ENCODE results near the gene EDDM3A. TPM values are rescaled to one million over a fixed set of nuclear protein-coding genes. Genes with fewer than 3 reads are reported as not detected.
"Not testable (repeated sequence)": the region's sequence is repeated elsewhere in the genome, so short reads cannot be mapped to it uniquely, and the experiment has no call there.

Gene EDDM3A
- total RNA-seq, 1 donor from 2014 or later: not detected

DNA sequence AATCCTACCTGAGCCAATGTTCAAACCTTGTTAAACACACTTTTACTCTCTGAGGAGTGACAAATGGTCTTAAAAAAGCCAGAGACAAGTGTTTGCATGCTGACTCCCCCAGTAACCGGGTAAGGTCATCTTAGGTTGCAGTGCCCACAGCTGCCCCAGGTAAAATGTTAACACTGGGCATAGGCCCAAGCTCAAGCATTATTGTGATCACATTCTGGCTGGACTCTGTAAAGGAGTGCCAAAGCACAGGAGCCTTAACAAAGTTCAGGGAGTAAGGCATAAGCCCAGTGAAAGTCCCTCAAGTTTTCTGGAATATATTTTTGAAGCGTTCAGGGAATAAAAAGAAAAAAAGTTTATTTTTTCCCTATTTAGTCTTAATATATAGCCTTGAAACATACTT is 8.6 kb downstream of the EDDM3A start:
- no peak for TF ChIP-seq CTCF (IDR thresholded peaks at IDR 0.05)
- Mint-ChIP-seq H3K27ac (ENCODE audit: unreplicated experiment) (no peak overlapping the region), H3K9me3 (ENCODE audit: unreplicated experiment) (peaks cover 19% of the 10 kb centered on the region), H3K36me3 (ENCODE audit: unreplicated experiment) (no peaks in the 10 kb centered on the region), H3K4me1 (ENCODE audit: unreplicated experiment) (no peaks in the 10 kb centered on the region), H3K27me3 (ENCODE audit: unreplicated experiment) (no peaks in the 10 kb centered on the region), H3K4me3 (ENCODE audit: unreplicated experiment) (no peak overlapping the region)
- DNase-seq (ENCODE audit: extremely low spot score, unreplicated experiment): no peak

DNA sequence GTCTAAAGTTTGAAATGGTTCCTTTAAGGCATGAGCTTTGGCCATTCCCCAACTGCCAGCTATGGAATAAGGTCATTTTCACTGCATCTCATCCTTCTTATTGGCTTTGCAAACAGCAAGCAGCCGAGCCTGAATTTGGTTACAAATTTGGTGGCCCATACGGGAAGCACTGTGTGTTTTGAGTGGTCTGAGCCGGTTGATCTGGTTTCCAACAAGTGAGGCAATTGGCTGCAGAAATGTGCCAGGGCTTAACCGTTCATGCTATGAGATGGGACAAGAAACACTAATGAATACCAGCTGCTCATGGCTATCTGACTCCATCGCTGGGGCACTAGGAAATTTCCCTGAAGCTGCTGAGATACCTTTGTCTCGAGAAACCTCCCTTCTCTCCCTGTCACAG is 9.3 kb downstream of the EDDM3A start:
- DNase-seq (ENCODE audit: extremely low spot score, unreplicated experiment): no peak
- Mint-ChIP-seq H3K27me3 (ENCODE audit: unreplicated experiment) (no peaks in the 10 kb centered on the region), H3K27ac (ENCODE audit: unreplicated experiment) (no peak overlapping the region), H3K36me3 (ENCODE audit: unreplicated experiment) (no peaks in the 10 kb centered on the region), H3K4me1 (ENCODE audit: unreplicated experiment) (no peaks in the 10 kb centered on the region), H3K4me3 (ENCODE audit: unreplicated experiment) (no peak overlapping the region), H3K9me3 (ENCODE audit: unreplicated experiment) (peaks cover 19% of the 10 kb centered on the region)
- no peak for TF ChIP-seq CTCF (IDR thresholded peaks at IDR 0.05)

GRCh38 chr14:20757965-20758364 is 12.3 kb downstream of the EDDM3A start:
- no peaks in the 10 kb centered on the region for H3K4me1 Mint-ChIP-seq (ENCODE audit: unreplicated experiment)
- no peak for TF ChIP-seq CTCF (IDR thresholded peaks at IDR 0.05)
- H3K4me3 Mint-ChIP-seq (ENCODE audit: unreplicated experiment): no peak overlapping the region
- no peaks in the 10 kb centered on the region for H3K27me3 Mint-ChIP-seq (ENCODE audit: unreplicated experiment)
- DNase-seq (ENCODE audit: extremely low spot score, unreplicated experiment): no peak
- no peaks in the 10 kb centered on the region for H3K36me3 Mint-ChIP-seq (ENCODE audit: unreplicated experiment)
- H3K9me3 Mint-ChIP-seq (ENCODE audit: unreplicated experiment): peaks cover 6% of the 10 kb centered on the region
- H3K27ac Mint-ChIP-seq (ENCODE audit: unreplicated experiment): no peak overlapping the region

- DNase-seq (ENCODE audit: extremely low spot score, unreplicated experiment); H3K4me1 Mint-ChIP-seq (ENCODE audit: unreplicated experiment); H3K9me3 Mint-ChIP-seq (ENCODE audit: unreplicated experiment); H3K27ac Mint-ChIP-seq (ENCODE audit: unreplicated experiment); H3K36me3 Mint-ChIP-seq (ENCODE audit: unreplicated experiment); H3K4me3 Mint-ChIP-seq (ENCODE audit: unreplicated experiment); H3K27me3 Mint-ChIP-seq (ENCODE audit: unreplicated experiment): not testable (repeated sequence)
Measured at GRCh38 chr14:20759465-20759864, 13.8 kb downstream of the EDDM3A start.

DNA sequence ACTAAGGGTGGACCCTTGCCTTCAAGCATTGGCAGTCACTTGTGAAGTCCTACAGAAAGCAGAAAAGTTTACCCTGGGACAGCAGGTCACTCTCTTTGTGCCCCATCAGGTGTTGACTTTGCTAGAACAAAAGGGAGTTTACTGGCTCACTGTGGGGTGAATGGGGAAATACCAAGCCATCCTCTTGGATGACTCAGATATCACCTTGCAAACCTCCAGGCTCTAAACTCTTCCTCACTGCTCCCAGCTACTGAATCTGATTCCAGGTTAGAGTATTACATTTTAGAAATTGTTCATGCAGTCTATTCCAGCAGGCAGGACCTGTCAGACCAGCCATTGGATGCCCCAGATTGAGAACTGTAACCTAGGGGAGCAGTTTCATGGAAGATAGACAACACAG is 15.3 kb downstream of the EDDM3A start:
- TF ChIP-seq CTCF (IDR thresholded peaks at IDR 0.05): no peak
- Mint-ChIP-seq H3K27me3 (ENCODE audit: unreplicated experiment) (no peaks in the 10 kb centered on the region), H3K9me3 (ENCODE audit: unreplicated experiment) (no peaks in the 10 kb centered on the region), H3K36me3 (ENCODE audit: unreplicated experiment) (no peaks in the 10 kb centered on the region), H3K27ac (ENCODE audit: unreplicated experiment) (no peak overlapping the region), H3K4me3 (ENCODE audit: unreplicated experiment) (no peak overlapping the region), H3K4me1 (ENCODE audit: unreplicated experiment) (no peaks in the 10 kb centered on the region)
- DNase-seq (ENCODE audit: extremely low spot score, unreplicated experiment): no peak

DNA sequence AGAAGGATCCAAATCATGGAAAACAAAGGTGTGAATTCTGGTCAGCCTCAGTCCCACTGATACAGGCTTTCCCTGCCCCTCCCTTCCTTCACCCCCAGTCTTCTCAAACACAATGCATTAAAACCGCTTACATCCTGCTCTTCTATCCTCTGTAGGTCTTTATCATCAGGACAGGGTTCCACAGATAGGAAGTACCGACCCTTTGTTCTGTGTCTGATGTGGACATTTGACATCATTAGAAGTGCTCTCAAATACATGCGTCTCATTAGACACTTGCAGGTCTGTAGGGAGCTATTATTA is 22.9 kb downstream of the EDDM3A start:
- Mint-ChIP-seq H3K9me3 (ENCODE audit: unreplicated experiment) (no peaks in the 10 kb centered on the region), H3K4me3 (ENCODE audit: unreplicated experiment) (no peak overlapping the region), H3K36me3 (ENCODE audit: unreplicated experiment) (no peaks in the 10 kb centered on the region), H3K27me3 (ENCODE audit: unreplicated experiment) (no peaks in the 10 kb centered on the region), H3K4me1 (ENCODE audit: unreplicated experiment) (no peaks in the 10 kb centered on the region), H3K27ac (ENCODE audit: unreplicated experiment) (no peak overlapping the region)
- DNase-seq (ENCODE audit: extremely low spot score, unreplicated experiment): no peak
- TF ChIP-seq CTCF (IDR thresholded peaks at IDR 0.05): no peak
